ENCODE data around the gene OOEP. TPM values are rescaled to one million over a fixed set of nuclear protein-coding genes. Genes with fewer than 3 reads are reported as not detected.

OOEP gene
- total RNA-seq, 2 donors from 2014 or later: 5.8 TPM; not detected in 1

DNA sequence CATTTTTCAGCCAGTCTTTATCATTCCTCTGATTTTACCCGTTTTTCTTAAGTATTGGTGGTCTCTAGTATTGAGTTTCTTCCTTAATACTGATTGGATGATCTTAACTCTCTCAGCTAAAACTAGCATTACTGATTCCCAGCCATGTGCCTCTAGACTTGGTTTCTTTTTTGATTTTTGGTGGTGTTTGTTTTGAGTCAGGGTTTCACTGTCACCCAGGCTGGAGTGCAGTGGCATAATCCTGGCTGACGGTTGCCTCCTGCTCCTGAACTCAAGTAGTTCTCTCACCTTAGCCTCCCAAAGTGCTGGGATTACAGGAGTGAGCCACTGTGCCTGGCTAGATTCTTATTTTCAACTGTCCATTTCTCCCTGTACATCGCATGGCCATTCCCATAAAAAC, 40.5 kb downstream of the OOEP start:
- WGBS: 41% methylated on average over 3 of the region's 3 CpGs
- no peak for TF ChIP-seq POLR2A (IDR thresholded peaks at IDR 0.05)
- TF ChIP-seq, protein P1, sequence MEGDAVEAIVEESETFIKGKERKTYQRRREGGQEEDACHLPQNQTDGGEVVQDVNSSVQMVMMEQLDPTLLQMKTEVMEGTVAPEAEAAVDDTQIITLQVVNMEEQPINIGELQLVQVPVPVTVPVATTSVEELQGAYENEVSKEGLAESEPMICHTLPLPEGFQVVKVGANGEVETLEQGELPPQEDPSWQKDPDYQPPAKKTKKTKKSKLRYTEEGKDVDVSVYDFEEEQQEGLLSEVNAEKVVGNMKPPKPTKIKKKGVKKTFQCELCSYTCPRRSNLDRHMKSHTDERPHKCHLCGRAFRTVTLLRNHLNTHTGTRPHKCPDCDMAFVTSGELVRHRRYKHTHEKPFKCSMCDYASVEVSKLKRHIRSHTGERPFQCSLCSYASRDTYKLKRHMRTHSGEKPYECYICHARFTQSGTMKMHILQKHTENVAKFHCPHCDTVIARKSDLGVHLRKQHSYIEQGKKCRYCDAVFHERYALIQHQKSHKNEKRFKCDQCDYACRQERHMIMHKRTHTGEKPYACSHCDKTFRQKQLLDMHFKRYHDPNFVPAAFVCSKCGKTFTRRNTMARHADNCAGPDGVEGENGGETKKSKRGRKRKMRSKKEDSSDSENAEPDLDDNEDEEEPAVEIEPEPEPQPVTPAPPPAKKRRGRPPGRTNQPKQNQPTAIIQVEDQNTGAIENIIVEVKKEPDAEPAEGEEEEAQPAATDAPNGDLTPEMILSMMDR (IDR thresholded peaks at IDR 0.05): no peak
- TF ChIP-seq POLR2AphosphoS5 (IDR thresholded peaks at IDR 0.05): no peak
- no peak overlapping the region for H3K27ac ChIP-seq
- H3K36me3 ChIP-seq: no peaks in the 10 kb centered on the region
- H3K4me1 ChIP-seq (replicated peaks): no peaks in the 10 kb centered on the region
- no peaks in the 10 kb centered on the region for H3K27me3 ChIP-seq (replicated peaks; ENCODE audit: insufficient read depth)
- H3K9me3 ChIP-seq: no peaks in the 10 kb centered on the region
- no peak for DNase-seq (ENCODE audit: low spot score)
- intact Hi-C loops (cut with DNase I): no loop called here
- no peak overlapping the region for H3K4me3 ChIP-seq

DNA sequence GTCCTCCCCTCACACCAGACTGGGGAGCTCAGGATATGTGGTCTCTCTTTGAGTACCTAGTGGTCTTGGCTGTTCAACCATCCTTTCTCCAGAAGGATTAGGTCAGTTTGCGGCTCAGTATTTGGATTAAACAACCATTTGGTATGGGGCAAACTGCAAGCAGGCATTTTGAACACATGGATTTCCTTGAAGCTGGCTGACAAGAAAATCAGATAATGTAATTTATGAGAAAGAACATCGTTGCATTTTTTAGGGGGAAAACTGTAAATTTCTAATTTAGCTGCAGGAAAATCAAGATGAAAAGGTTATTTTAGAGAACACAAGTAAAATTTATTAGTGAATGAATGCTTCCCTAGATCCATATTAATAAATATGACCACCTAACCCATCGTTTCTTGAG, 40.9 kb downstream of the OOEP start:
- H3K4me3 ChIP-seq: no peak overlapping the region
- intact Hi-C loops (cut with DNase I): no loop called here
- no peak overlapping the region for H3K27ac ChIP-seq
- H3K36me3 ChIP-seq: no peaks in the 10 kb centered on the region
- 41% methylated on average over 3 of the region's 3 CpGs for WGBS
- TF ChIP-seq POLR2A (IDR thresholded peaks at IDR 0.05) (no peak), POLR2AphosphoS5 (IDR thresholded peaks at IDR 0.05) (no peak)
- TF ChIP-seq, protein P1 (IDR thresholded peaks at IDR 0.05): no peak
- no peaks in the 10 kb centered on the region for H3K4me1 ChIP-seq (replicated peaks)
- H3K9me3 ChIP-seq: no peaks in the 10 kb centered on the region
- H3K27me3 ChIP-seq (replicated peaks; ENCODE audit: insufficient read depth): no peaks in the 10 kb centered on the region
- no peak for DNase-seq (ENCODE audit: low spot score)

DNA sequence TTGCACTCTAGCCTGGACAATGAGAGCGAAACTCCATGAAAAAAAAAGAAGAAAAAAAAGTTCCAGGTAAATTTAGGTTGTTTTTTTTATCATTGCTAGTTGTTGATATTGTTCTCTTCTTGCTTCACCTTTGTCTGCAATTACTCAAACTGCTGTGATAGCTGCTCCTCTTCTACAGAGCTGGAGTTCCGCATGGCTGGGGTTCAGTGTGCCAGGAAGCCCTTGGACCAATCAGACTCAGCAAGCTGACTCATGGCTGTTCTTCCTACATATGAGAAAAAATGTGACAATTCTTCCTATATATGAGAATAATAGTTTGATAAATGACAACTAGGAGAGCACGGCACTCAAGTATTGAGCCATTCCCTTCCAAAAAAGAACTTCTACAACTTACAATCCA, 44.0 kb downstream of the OOEP start:
- H3K27ac ChIP-seq: no peak overlapping the region
- no peaks in the 10 kb centered on the region for H3K4me1 ChIP-seq (replicated peaks)
- no peak overlapping the region for H3K4me3 ChIP-seq
- H3K36me3 ChIP-seq: no peaks in the 10 kb centered on the region
- TF ChIP-seq POLR2AphosphoS5 (IDR thresholded peaks at IDR 0.05) (no peak), POLR2A (IDR thresholded peaks at IDR 0.05) (no peak)
- TF ChIP-seq, protein P1 (IDR thresholded peaks at IDR 0.05): no peak
- no peaks in the 10 kb centered on the region for H3K9me3 ChIP-seq
- 96% methylated on average over 3 of the region's 3 CpGs for WGBS
- intact Hi-C loops (cut with DNase I): loop anchor here (2.0 kb wide), 1 partner anchor 41 kb away; no protein-coding TSS in a partner anchor
- no peaks in the 10 kb centered on the region for H3K27me3 ChIP-seq (replicated peaks; ENCODE audit: insufficient read depth)
- no peak for DNase-seq (ENCODE audit: low spot score)

DNA sequence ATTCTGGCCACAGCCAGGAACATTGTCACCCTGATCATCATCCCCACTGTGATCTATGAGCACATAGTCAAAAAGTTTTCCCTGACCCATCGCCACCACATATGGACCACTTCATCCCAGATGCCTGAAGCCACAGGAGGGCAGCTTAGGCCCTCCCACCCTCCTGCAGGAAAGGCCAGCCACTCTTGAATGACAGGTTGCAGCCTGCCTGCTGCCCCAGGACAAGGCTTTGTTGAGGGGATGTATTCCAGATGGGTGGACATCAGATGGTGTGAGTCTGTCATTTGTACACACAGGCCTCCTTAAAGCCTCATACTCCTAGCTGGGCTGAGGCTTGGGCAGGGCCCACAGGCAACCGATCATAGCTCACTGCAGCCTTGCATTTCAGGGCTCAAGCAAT, 46.4 kb downstream of the OOEP start:
- no peak overlapping the region for H3K4me3 ChIP-seq
- H3K27ac ChIP-seq: no peak overlapping the region
- H3K4me1 ChIP-seq (replicated peaks): no peaks in the 10 kb centered on the region
- TF ChIP-seq POLR2AphosphoS5 (IDR thresholded peaks at IDR 0.05): no peak
- TF ChIP-seq, protein P1 (IDR thresholded peaks at IDR 0.05): no peak
- no peak for TF ChIP-seq POLR2A (IDR thresholded peaks at IDR 0.05)
- H3K9me3 ChIP-seq: no peaks in the 10 kb centered on the region
- DNase-seq (ENCODE audit: low spot score): no peak
- 97% methylated on average over 2 of the region's 2 CpGs for whole genome bisulfite sequencing
- H3K36me3 ChIP-seq: no peaks in the 10 kb centered on the region
- intact Hi-C loops (cut with DNase I): no loop called here
- no peaks in the 10 kb centered on the region for H3K27me3 ChIP-seq (replicated peaks; ENCODE audit: insufficient read depth)

Small RNA genes lying within 50 kb of the gene (small RNA-seq; reads per million reads assigned to genes)
- gene RPL39P3: 0 reads per million in 2 donors

Other genes with a start within 250 kb of the OOEP start
- gene KHDC1L, start 144.4 kb downstream of the OOEP start, total RNA-seq: 1 to 10 TPM in 1 of 2 donors, not detected in 1; 4.7 TPM
- gene KHDC1, start 106.7 kb downstream of the OOEP start, total RNA-seq: 1 to 10 TPM; 4.1 to 4.2 TPM
- gene DPPA5, start 15.6 kb downstream of the OOEP start, total RNA-seq: 1 to 10 TPM in 1 of 2 donors, not detected in 1; 4.1 TPM
- gene KHDC3L, start 7.2 kb downstream of the OOEP start, total RNA-seq: not detected
- gene DDX43, start 24.9 kb upstream of the OOEP start, total RNA-seq: 10 to 100 TPM in 1 of 2 donors, under 1 TPM in 1; 0.18 to 11.0 TPM
- 1 to 10 TPM; 3.1 to 3.4 TPM for gene CGAS, start 82.4 kb upstream of the OOEP start, total RNA-seq
- 10 to 100 TPM; 17.2 to 19.6 TPM for gene MTO1, start 91.8 kb upstream of the OOEP start, total RNA-seq
- over 10,000 TPM in 1 of 2 donors, 1,000 to 10,000 TPM in 1; 6,474 to 10,301 TPM for gene EEF1A1, start 151.1 kb upstream of the OOEP start, total RNA-seq